ENCODE results near the gene PRDM11.

Gene PRDM11

DNA sequence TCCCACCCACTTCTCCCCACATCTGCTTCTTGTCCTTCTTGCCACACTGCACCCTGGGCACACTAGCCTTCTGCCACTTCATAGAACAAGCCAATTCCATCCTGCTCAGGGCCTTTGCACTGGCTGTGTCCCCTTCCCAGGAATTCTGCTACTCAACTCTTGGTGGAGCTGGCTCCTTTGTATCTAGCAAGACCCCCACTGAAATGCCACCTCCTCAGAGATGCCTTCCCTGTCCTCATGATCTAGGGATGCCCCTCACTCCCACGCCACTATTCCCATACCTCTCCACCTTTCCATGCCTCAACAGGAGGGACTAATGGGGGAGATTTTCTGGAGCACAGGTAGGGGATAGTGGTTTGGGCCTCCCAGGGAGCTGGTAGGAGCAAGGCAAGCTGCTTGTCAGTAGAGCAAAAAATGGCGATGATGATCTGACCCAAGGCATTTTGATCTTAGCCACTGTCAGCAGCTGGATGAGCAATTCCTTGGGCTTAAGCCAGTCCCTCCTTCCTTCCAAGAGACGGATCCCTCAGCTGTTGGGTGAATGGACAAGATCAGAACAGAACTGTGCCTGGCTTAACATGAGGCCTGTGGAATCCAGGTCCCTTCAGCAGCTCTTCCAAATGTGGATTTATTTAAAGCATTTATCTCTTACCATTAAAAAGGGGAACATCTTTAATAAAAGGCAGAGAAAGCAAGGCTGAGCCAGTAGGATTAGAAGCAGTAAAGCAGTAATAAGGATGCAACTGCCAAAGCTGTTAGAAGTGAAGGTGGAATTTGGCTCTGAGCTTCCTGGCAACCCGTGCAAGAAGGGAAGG lies 4.0 kb upstream of the PRDM11 start:
- DNase-seq: peak; percentile 28

DNA sequence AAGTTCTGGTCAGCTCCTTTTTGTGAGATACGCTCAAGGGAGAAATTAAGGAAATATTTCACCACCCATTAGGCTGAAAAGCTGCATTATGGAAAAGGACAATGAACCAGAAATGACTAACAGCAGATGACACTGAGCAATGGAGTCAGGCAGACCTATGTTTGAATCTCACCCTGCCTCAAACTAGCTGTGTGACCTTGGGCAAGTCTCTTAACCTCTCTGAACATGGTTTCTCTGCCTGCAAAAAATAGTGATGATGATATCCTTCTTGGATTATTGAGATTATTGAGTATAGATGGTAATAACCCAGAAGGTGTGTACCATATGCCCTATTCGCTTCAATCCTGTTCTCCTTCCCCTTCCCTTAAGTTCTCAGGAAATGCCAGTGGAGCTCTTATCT lies 2.9 kb upstream of the PRDM11 start:
- DNase-seq: no peak

DNA sequence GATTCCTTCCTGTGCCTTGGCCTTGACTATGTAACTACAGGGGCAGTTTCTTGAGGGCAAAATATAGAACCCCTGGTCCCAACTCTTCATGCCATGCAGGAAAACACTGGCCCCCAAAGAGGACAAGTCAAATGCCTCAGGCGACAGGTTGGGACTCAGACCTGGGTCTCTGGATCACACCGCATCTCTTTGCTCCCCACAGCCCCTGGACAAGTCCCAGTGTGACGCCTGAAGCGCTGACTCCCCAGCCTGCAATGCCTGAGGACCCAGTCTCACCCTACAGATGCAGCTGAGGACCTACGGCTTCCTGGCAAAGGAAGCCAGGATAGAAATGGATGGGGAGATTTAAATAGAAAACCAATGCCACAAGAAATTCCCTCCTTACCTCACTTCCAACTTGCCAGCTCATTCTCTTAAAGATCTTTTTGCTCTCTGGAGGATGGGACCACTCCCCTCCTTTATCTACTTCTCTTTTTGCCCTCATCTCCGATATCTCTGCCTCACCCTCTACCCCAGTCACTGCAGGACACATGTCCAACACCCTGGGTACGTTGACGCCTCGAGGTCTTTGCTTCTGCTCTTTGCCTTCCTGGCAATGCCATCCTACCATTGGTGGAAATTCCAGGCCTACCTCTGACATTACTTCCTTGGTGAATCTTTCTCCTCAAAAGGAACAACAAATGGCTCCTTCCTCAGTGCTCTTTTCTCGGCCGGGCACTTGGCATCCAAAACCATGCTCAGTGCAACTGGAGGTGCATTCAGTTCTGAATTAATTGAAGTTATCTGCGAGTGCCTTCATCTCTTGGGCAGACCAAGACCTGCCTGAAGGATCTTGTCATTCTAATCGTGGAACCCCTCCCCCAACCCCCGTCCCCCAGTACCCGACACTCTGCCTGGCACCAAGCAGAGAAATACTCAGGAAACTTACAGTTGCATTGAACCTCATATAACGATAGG lies 2.0 kb upstream of the PRDM11 start:
- no peak for DNase-seq

GRCh38 chr11:45145083-45145378 lies 1.4 kb upstream of the PRDM11 start:
- DNase-seq: no peak

DNA sequence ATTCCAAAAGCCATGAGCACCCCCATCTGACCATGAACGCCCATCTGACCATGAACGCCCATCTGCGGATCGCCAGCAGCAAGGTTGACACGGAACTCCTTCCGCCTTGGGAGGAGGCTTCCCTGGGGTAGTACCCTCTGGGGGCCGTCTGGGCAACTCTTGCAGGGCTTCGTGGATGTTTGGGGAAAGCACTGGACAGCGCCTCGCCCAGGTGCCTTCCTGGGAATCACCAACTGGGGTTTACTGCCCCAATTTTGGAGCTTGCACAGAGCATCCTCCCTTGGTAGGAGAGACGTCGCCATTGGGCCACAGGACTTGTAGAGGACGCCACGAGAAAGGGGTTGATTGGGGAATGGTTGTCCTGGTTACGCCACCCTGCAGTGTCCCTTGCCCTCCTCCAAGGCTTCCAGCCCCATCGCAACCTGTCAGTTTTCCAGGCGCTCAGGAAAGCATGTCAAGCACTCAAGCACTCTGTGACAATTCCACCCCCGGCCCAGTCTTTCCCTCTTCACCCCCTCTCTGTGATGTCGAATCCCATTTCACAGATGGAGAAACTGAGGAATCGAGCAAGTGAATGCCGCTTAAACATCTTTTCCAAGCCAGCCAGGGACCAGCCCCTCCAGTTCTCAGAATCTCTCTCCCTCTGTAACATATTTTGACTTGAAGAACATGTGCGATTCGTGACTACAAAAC lies 914 bp upstream of the PRDM11 start:
- DNase-seq: peak; percentile 39

DNA sequence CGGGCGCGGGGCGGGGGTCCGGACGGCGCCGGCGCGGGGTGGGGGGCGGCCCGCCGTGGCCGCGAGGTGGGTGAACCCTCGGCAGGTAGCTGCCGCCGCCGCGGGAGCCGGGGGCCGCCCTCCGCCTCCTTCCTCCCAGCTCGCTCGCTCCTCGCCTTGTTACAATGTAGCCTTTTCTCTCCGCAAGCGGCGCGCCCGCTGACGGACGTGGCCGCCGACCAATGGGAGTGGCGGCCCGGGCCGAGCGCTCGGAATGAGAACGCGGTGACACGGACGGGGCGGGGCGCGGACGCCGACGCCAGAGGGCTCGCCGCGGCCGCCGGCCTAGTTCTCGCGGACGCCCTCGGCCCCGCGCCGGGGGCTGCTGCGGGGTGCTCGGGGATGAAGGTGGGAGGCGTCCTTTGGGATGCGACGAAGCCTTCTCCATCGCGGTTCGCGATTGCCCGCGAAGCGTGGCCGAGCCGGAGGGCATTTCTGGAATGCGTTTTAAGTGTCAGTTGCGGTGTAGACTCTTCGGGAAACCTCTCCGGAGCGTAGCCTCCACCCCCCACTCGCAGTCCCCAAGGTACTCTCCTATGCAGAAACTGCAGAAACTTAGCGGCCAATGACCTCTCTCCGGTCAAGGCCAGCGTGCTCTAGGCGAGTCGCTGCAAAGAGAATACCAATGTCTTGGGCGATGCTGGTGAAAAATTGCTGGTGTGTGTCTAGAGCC lies 734 bp downstream of the PRDM11 start:
- peak; percentile 98 for DNase-seq

DNA sequence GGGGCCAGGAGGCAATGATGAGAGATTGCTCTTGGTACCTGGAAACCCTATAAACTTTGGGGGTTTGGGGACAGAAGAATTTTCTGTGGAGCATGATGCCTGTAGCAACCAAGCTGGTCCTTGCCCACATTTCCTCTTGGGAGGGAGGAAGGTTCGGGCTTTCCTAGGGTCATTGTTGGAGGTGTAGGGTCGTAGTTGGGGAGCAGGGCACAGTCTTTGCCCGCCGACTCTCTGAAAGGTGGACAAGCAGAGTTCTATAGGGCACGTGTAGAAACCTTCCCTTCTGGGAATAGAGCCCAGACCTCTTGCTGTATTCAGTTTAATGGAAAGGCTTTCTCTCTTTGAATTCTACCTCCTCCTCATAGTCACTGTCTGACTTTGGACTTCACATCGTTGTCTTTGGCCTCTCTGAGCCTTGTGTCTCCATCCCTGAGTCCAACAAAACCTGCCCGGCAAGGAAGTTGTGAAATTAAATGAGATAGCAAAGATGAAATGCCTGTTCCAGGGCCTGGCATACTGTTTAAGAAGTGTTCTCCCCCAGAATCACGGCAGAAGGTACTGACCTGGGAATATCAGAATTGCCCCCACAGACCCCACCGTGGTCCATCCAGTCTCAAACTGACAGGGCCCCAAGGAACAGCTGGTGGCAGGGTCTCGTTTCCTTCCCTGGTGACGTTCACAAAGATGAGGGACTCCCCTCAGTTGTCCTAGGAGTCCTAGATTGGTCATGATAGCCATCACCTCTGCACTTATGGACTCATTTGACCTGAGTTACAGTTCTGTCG lies 1.6 kb downstream of the PRDM11 start:
- DNase-seq: no peak

- DNase-seq: no peak
These were observed 3.1 kb downstream of the PRDM11 start for GRCh38 chr11:45149483-45150056.

GRCh38 chr11:45150301-45150700 lies 3.9 kb downstream of the PRDM11 start:
- DNase-seq: no peak

DNA sequence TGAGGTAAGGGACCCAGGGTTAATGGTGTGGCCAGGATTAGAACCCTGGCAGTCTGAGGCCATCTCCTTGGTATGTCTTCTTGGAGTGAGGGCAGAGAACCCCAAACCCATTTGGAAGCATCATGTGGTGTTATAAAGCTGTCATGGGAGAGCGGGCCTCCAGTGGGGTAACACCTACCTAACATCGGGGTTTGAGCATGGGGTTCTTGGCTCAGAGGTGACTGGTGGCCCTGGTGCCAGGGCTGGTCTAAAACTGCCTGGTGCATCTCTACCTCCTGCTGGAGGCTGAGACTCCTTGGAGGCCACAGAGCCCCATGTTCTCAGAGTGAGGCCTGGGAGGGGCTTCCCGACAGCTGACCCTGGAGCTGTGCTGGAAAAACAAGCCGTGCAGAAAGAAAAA lies 4.5 kb downstream of the PRDM11 start:
- no peak for DNase-seq

DNA sequence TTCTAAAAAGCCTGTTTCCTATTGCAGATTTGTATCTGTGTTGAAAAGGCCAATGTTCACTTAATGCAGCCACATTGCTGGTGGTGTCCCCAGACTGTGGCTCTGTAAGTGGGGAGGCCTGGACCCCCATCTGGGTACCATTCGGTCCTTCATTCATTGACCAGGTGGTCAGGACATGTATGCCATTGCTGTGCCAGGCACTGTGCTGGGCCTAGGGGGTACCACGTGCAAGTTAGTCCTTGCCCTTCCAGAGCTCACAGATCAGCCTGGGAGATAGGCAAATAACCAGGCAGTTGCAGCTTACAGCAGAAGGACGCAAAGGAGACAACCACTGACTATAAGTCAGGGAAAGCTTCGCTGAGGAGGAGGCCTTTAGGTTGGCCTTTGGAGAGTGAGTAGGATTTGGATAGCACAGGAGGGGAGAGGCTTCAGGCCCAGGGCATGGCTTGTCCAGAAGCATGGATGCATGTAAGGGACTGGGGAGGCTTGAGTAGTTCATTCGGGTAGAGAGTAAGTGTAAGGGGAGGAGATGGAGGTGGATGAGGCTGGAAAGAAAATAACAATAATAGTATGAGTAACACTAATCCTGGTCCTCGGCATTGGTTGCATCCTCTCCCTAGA lies 5.0 kb downstream of the PRDM11 start:
- no peak for DNase-seq

DNA sequence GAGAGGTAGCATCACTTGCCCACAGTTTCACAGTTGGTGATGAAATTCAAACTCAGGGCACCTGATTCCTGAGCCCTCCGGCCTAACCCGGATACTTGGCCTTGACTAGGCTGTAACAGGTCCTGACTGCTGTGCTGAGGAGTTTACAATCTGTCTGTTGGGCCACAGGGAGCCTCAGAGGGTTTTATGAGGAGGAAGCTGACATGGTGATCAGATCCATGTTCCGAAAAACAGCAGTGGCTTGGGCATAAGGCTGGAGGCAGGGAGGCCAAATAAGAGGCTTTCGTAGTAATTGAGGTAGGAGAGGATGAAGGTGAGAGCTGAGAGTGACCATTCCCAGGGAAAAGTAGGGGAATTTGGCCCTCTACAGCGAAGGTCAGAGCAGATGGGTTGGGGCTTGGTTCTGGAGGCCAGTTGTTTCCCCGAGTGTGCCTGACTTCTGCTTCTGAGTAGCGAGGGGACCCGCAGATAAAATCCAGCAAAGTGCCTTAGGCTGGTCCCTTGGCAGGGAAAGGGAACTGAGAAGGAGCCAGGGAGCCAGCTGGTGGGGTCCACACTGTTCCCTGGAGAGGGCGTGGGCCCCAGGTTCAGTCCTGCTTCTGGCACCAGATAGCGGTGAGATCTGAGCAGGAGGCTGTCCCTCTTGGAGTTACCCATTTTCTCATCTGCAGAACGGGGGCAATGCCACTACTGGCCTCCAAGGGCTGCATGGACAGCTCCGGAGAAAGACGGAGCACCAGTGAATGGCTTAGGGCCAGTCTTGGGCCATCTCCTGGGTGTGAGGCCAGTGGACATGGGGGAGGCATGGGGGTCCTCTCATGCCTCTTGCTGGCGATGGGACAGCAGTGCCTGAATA lies 6.5 kb downstream of the PRDM11 start:
- no peak for DNase-seq

DNA sequence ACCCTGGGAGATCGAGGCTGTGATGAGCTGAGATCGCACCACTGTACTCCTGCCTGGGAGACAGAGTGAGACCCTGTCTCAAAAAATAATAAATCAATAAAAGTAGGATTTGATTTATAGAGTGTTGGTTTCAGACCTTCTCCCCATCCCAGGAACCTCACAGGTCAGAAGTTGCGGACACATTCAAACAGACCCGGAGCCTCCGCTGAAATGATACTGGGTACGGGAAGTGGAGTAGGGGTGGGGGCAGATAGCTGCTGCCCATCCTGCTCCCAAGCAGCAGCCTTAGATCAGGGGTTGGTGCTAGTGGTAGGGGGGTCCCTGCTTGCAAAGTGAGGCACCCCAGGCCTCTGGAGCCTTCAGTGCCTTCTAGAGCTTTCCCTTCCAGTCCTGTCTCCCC lies 7.8 kb downstream of the PRDM11 start:
- DNase-seq: no peak

GRCh38 chr11:45155058-45155551 lies 8.7 kb downstream of the PRDM11 start:
- no peak for DNase-seq

GRCh38 chr11:45155627-45156180 lies 9.3 kb downstream of the PRDM11 start:
- no peak for DNase-seq

- DNase-seq: no peak
These were observed 9.8 kb downstream of the PRDM11 start for GRCh38 chr11:45156201-45156600.

DNA sequence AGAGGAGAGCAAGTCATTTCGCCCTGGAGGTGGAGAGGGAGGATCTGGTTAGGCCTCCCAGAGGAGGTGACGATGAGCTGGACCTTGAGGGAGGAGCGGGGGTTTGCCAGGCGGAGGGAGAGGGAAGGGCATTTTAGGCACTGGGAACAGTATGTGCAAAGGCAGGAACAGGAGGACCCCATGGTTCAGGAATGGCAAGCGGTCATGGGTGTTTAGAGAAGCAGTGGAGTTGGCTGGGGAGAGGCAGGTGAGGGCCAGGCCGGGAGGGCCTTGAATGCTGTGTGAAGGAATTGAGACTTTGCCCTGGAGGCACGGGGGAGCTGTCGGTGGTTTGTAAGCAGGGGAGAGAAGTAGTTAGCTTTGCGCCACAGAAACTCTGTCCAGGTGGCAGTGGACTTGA lies 10.3 kb downstream of the PRDM11 start:
- no peak for DNase-seq

DNA sequence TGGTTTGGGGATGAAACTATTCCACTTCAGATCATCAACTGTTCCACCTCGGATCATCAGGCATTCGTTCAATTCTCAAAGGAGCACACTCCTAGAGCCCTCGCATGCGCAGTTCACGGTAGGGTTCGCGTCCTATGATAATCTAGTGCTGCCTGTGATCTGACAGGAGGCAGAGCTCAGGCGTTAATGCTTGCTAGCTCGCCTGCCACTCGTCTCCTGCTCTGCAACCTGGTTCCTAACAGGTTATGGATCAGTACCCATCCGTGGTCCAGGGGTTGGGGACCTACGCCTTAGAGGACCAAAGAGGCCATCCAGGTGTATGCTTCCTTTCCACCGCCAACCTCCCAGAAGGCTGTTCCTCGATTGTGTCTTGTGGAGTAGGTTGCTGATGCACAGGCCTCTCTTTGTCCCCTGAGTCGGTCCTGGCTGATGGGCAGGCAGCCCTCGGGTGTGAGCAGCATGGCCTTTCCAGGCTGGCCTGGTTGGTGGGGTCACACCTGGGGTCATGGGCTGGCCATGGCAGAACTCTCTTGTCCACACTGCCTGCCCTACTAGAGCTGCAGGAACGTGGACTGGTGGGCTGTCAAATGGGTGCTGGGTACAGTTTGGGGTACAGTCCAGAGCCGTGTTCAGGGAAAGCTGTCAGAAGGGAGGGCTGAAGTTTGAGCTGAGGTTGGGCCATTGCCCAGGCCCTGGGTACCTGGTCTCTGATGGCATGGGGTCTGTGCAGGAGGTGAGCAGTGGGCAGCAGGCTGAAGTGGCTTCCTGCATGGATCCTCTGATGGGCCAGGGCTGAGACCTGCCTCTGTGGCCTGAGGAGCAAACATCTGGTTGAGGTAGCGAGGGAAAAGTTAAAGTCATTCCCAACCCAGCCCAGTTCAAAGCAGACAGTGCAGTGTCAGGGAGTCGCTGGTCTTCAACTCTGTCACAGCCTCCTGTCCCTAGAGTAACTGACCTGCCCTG lies 11.1 kb downstream of the PRDM11 start:
- no peak for DNase-seq

Data from fibroblast of skin of abdomen (primary cell).